Subcutaneous adipose tissue (tissue), 4 donors: Measurements from ENCODE around the gene CMSS1. TPM values are rescaled to one million over a fixed set of nuclear protein-coding genes. Genes with fewer than 3 reads are reported as not detected.

ENCODE experiments used
- total RNA-seq, 4 donors: library from RNA; depleted of rRNA; stranded (reverse); fragments of >200 nt; gene quantifications; one replicate each; pipeline ENCODE4 v1.1.0, GENCODE V29; 2016
- TF ChIP-seq, protein P1 (sequence below): fragments of 450-650 bp; IDR thresholded peaks from one replicate; pipeline ENCODE4 v1.5.1; 2016; ENCODE audit warnings: low read depth, mild to moderate bottlenecking, control low read depth, antibody characterized with exemption, moderate library complexity

The CMSS1 gene
- total RNA-seq, 4 donors from 2014 or later, result 9.9 to 32.1 (median 19.1) TPM

GRCh38 chr3:99939876-99940275 lies 122.2 kb downstream of the CMSS1 start:
- TF ChIP-seq, protein P1, sequence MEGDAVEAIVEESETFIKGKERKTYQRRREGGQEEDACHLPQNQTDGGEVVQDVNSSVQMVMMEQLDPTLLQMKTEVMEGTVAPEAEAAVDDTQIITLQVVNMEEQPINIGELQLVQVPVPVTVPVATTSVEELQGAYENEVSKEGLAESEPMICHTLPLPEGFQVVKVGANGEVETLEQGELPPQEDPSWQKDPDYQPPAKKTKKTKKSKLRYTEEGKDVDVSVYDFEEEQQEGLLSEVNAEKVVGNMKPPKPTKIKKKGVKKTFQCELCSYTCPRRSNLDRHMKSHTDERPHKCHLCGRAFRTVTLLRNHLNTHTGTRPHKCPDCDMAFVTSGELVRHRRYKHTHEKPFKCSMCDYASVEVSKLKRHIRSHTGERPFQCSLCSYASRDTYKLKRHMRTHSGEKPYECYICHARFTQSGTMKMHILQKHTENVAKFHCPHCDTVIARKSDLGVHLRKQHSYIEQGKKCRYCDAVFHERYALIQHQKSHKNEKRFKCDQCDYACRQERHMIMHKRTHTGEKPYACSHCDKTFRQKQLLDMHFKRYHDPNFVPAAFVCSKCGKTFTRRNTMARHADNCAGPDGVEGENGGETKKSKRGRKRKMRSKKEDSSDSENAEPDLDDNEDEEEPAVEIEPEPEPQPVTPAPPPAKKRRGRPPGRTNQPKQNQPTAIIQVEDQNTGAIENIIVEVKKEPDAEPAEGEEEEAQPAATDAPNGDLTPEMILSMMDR, result no peak

GRCh38 chr3:99940350-99940749 lies 122.7 kb downstream of the CMSS1 start:
- TF ChIP-seq, protein P1, result no peak

DNA sequence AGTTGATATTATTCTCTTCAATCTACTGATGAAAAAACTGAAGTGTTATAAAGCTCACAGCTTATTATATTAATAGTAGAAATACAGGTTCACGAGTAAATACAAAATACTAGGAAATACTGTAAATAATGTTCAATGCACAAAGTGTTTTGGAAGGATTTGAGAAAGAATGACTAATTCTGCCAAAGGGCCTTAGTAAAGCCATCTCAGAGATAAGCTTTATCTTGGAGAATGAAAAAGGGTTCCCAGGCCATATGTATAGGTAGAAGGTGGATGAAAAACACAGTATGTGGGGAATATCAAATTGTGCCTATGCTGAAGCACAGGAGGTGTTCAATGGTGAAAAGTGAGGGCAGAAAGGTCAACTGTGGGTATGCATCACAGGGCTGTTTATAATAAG lies 123.5 kb downstream of the CMSS1 start:
- TF ChIP-seq, protein P1, result no peak

DNA sequence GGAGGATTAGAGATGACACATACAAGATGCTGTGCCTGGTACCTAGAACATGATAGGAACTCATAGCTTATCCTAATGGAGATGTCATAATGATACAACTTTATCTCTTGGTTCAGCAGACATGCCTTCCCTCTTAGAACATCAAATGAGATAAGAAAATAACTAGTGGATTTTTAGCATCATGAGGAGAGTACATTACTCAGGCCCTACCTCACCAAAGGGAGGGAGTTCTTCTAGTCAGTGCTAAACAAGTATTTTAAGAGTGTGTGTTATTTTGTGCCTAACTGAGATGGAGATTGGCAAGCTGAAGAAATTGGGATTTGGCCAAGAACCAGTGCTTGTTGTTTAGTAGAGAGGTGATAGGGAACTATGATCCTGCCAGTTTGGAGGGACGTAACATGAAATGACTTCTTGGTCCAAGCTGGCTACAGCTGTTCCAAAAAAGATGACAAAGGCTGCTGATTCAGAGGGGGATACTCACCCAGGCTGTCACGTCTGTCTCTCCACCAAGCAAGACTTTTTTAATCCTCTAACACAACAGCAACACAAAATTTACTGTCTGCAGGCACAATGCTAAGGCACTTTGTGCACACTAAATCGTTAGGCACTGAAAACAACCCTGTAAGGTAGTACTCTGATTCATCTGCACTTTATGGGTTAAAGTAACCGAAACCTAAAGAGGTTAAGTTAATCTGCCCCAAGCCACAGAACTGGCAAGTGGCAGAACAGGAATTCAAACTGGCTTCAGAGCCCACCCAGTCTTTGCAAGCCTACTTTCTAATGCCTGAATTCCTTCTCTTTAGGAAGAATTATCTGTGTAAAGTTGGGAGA lies 126.5 kb downstream of the CMSS1 start:
- TF ChIP-seq, protein P1, result no peak

GRCh38 chr3:99945328-99945995 lies 127.8 kb downstream of the CMSS1 start:
- TF ChIP-seq, protein P1, result no peak

GRCh38 chr3:99947356-99947755 lies 129.7 kb downstream of the CMSS1 start:
- TF ChIP-seq, protein P1, result no peak

- TF ChIP-seq, protein P1, result no peak
These were observed 130.9 kb downstream of the CMSS1 start for GRCh38 chr3:99948467-99949089.
